T-helper 9 cell (primary cell): ENCODE results near the gene RSF1.

Source experiments
- DNase-seq: peaks from one replicate; pipeline ENCODE4 v3.0.0-alpha.2; 2020

The RSF1 gene

GRCh38 chr11:77806993-77807392 lies 13.5 kb downstream of the RSF1 start:
- DNase-seq = no peak

GRCh38 chr11:77806415-77806814 lies 14.1 kb downstream of the RSF1 start:
- DNase-seq = no peak

- DNase-seq = no peak
Observed at GRCh38 chr11:77801477-77801876, 19.0 kb downstream of the RSF1 start.

GRCh38 chr11:77800449-77800848 lies 20.1 kb downstream of the RSF1 start:
- DNase-seq = no peak

- DNase-seq = no peak
Observed at GRCh38 chr11:77799338-77799737, 21.2 kb downstream of the RSF1 start.

GRCh38 chr11:77793972-77794371 lies 26.6 kb downstream of the RSF1 start:
- DNase-seq = no peak

GRCh38 chr11:77791301-77791700 lies 29.2 kb downstream of the RSF1 start:
- no peak for DNase-seq

GRCh38 chr11:77789731-77790476 lies 30.6 kb downstream of the RSF1 start:
- DNase-seq = no peak

- DNase-seq = no peak
Observed at GRCh38 chr11:77789061-77789730, 31.3 kb downstream of the RSF1 start.

GRCh38 chr11:77784572-77784971 lies 36.0 kb downstream of the RSF1 start:
- DNase-seq = no peak

- DNase-seq = no peak
Observed at GRCh38 chr11:77783025-77783424, 37.5 kb downstream of the RSF1 start.

GRCh38 chr11:77779935-77780334 lies 40.6 kb downstream of the RSF1 start:
- DNase-seq = no peak

- no peak for DNase-seq
Observed at GRCh38 chr11:77778549-77778948, 42.0 kb downstream of the RSF1 start.

GRCh38 chr11:77778118-77778517 lies 42.4 kb downstream of the RSF1 start:
- no peak for DNase-seq

- no peak for DNase-seq
Observed at GRCh38 chr11:77776455-77776854, 44.1 kb downstream of the RSF1 start.

- no peak for DNase-seq
Observed at GRCh38 chr11:77775936-77776335, 44.6 kb downstream of the RSF1 start.

GRCh38 chr11:77771135-77771534 lies 49.4 kb downstream of the RSF1 start:
- no peak for DNase-seq

- DNase-seq = no peak
Observed at GRCh38 chr11:77770629-77771028, 49.9 kb downstream of the RSF1 start.

GRCh38 chr11:77762426-77762825 lies 58.1 kb downstream of the RSF1 start:
- no peak for DNase-seq

GRCh38 chr11:77761491-77761890 lies 59.0 kb downstream of the RSF1 start:
- DNase-seq = no peak

GRCh38 chr11:77758331-77758730 lies 62.2 kb downstream of the RSF1 start:
- no peak for DNase-seq

GRCh38 chr11:77753230-77753629 lies 67.3 kb downstream of the RSF1 start:
- no peak for DNase-seq

- no peak for DNase-seq
Observed at GRCh38 chr11:77752516-77752915, 68.0 kb downstream of the RSF1 start.

- no peak for DNase-seq
Observed at GRCh38 chr11:77750394-77751156, 69.9 kb downstream of the RSF1 start.
